H9 (cell line): ENCODE measurements around the gene CERS2. TPM values are rescaled to one million over a fixed set of nuclear protein-coding genes. Genes with fewer than 3 reads are reported as not detected.

Experiments
- DNase-seq: peaks from one replicate; pipeline ENCODE4 v3.0.0-alpha.2; 2017
- H2AFZ ChIP-seq: one replicate; pipeline ENCODE4 v1.6.1; 2013; ENCODE audit warnings: mild to moderate bottlenecking, low read length, control low read depth, moderate library complexity
- H2AK5ac ChIP-seq: 2 replicates; pipeline ENCODE4 v1.6.1; 2013; ENCODE audit warnings: low read length, control low read depth, mixed read lengths; ENCODE audit not compliant: insufficient read length
- H2BK120ac ChIP-seq: one replicate; pipeline ENCODE4 v1.6.1; 2013; ENCODE audit warnings: low read depth, mild to moderate bottlenecking, low read length, control low read depth, inconsistent platforms; ENCODE audit not compliant: poor library complexity, severe bottlenecking
- H2BK12ac ChIP-seq: 2 replicates; pipeline ENCODE4 v1.6.1; 2013; ENCODE audit warnings: low read length, control low read depth, mixed read lengths, low read depth; ENCODE audit not compliant: insufficient read length
- H2BK15ac ChIP-seq: 2 replicates; pipeline ENCODE4 v1.6.1; 2013; ENCODE audit warnings: low read depth, low read length, control low read depth
- H2BK20ac ChIP-seq: one replicate; pipeline ENCODE4 v1.6.1; 2013; ENCODE audit warnings: low read depth, mild to moderate bottlenecking, low read length, control low read depth, inconsistent platforms; ENCODE audit not compliant: poor library complexity, severe bottlenecking
- H2BK5ac ChIP-seq: 2 replicates; pipeline ENCODE4 v1.6.1; 2013; ENCODE audit warnings: low read length, control low read depth, mixed read lengths; ENCODE audit not compliant: insufficient read length
- H3K14ac ChIP-seq: 2 replicates; pipeline ENCODE4 v1.6.1; 2013; ENCODE audit warnings: low read length, control low read depth; ENCODE audit not compliant: insufficient read depth
- H3K18ac ChIP-seq: 2 replicates; pipeline ENCODE4 v1.6.1; 2013; ENCODE audit warnings: low read depth, mild to moderate bottlenecking, mixed read lengths, low read length, control low read depth; ENCODE audit not compliant: insufficient read length
- H3K23ac ChIP-seq: 2 replicates; pipeline ENCODE4 v1.6.1; 2013; ENCODE audit warnings: low read length, control low read depth, mixed read lengths, low read depth; ENCODE audit not compliant: insufficient read length
- H3K23me2 ChIP-seq: 2 replicates; pipeline ENCODE4 v1.6.1; 2013; ENCODE audit warnings: low read depth, mild to moderate bottlenecking, mixed read lengths, low read length, control low read depth; ENCODE audit not compliant: insufficient read length, poor library complexity, severe bottlenecking
- H3K27ac ChIP-seq: 2 replicates; pipeline ENCODE4 v1.5.1; 2013; ENCODE audit warnings: low read length, control low read depth, mixed read lengths, low read depth; ENCODE audit not compliant: insufficient read length
- H3K27me3 ChIP-seq: 2 replicates; pipeline ENCODE4 v1.6.1; 2013; ENCODE audit warnings: low read length, control low read depth, inconsistent platforms; ENCODE audit not compliant: insufficient read depth
- H3K4ac ChIP-seq: 2 replicates; pipeline ENCODE4 v1.6.1; 2013; ENCODE audit warnings: low read depth, mild to moderate bottlenecking, control low read depth, inconsistent platforms, low read length, moderate library complexity
- H3K4me1 ChIP-seq: 2 replicates; pipeline ENCODE4 v1.6.1; 2013; ENCODE audit warnings: low read length, control low read depth, inconsistent platforms; ENCODE audit not compliant: insufficient read depth
- H3K4me2 ChIP-seq: 2 replicates; pipeline ENCODE4 v1.6.1; 2013; ENCODE audit warnings: low read length, control low read depth, mixed read lengths; ENCODE audit not compliant: insufficient read length, insufficient read depth
- H3K56ac ChIP-seq: 2 replicates; pipeline ENCODE4 v1.6.1; 2013; ENCODE audit warnings: low read depth, mild to moderate bottlenecking, mixed read lengths, low read length, control low read depth; ENCODE audit not compliant: insufficient read length
- H3K79me1 ChIP-seq: 2 replicates; pipeline ENCODE4 v1.6.1; 2013; ENCODE audit warnings: low read depth, mild to moderate bottlenecking, moderate library complexity, low read length, control low read depth, inconsistent platforms; ENCODE audit not compliant: insufficient read depth, poor library complexity, severe bottlenecking
- H3K79me2 ChIP-seq: 2 replicates; pipeline ENCODE4 v1.6.1; 2013; ENCODE audit warnings: low read length, control low read depth, inconsistent platforms; ENCODE audit not compliant: insufficient read depth
- H3K9ac ChIP-seq: 2 replicates; pipeline ENCODE4 v1.6.1; 2013; ENCODE audit warnings: low read length, control low read depth, mixed read lengths; ENCODE audit not compliant: insufficient read length; ENCODE audit errors: extremely low read depth
- H3K9me3 ChIP-seq: one replicate; pipeline ENCODE4 v1.6.1; 2013; ENCODE audit warnings: low read depth, low read length, inconsistent platforms; ENCODE audit not compliant: control insufficient read depth
- H3T11ph ChIP-seq: one replicate; pipeline ENCODE4 v1.6.1; 2013; ENCODE audit warnings: mild to moderate bottlenecking, low read length, control low read depth, inconsistent platforms
- H4K20me1 ChIP-seq: one replicate; pipeline ENCODE4 v1.6.1; 2013; ENCODE audit not compliant: control insufficient read depth, insufficient read length, insufficient read depth
- H4K5ac ChIP-seq: 2 replicates; pipeline ENCODE4 v1.6.1; 2013; ENCODE audit warnings: low read depth, mild to moderate bottlenecking, mixed read lengths, low read length, control low read depth; ENCODE audit not compliant: insufficient read length
- H4K8ac ChIP-seq: replicated peaks from 2 replicates; pipeline ENCODE4 v1.6.1; 2013; ENCODE audit warnings: low read length, control low read depth, mixed read lengths, low read depth; ENCODE audit not compliant: insufficient read length
- H4K91ac ChIP-seq: 2 replicates; pipeline ENCODE4 v1.6.1; 2013; ENCODE audit warnings: low read depth, mild to moderate bottlenecking, moderate library complexity, mixed read lengths, low read length, control low read depth; ENCODE audit not compliant: insufficient read length
- H3K27ac Mint-ChIP-seq, 3 experiments: 2 replicates in 2 of 3; 3 replicates in 1 of 3; pipeline ENCODE4 v1.8.0; 2020 to 2021; ENCODE audit warnings: mixed read lengths in 3 of 3, mild to moderate bottlenecking in 1 of 3, moderate library complexity in 1 of 3
- H3K27me3 Mint-ChIP-seq: 2 replicates; pipeline ENCODE4 v1.8.0; 2021; ENCODE audit warnings: low read depth, mild to moderate bottlenecking, moderate library complexity, mixed read lengths
- H3K36me3 Mint-ChIP-seq, 3 experiments: 2 replicates in 2 of 3; 3 replicates in 1 of 3; pipeline ENCODE4 v1.8.0; 2020 to 2021; ENCODE audit warnings: low read depth in 3 of 3, mixed read lengths in 3 of 3; ENCODE audit not compliant: insufficient read depth in 1 of 3
- H3K4me1 Mint-ChIP-seq, 2 experiments: 2 replicates each; pipeline ENCODE4 v1.8.0; 2020; ENCODE audit warnings: mixed read lengths in 2 of 2
- H3K4me3 Mint-ChIP-seq, 2 experiments: 2 replicates in 1 of 2; 3 replicates in 1 of 2; pipeline ENCODE4 v1.8.0; 2020 to 2021; ENCODE audit warnings: mild to moderate bottlenecking in 2 of 2, mixed read lengths in 2 of 2, moderate library complexity in 1 of 2
- H3K9me3 Mint-ChIP-seq, 2 experiments: 2 replicates in 1 of 2; 3 replicates in 1 of 2; pipeline ENCODE4 v1.8.0; 2020; ENCODE audit warnings: mild to moderate bottlenecking in 2 of 2, mixed read lengths in 2 of 2, moderate library complexity in 1 of 2
- WGBS: extraction: QIAGEN DNeasy Blood & Tissue Kit; methylation state at CpG from one replicate; pipeline ENCODE4 v1.1.7; 2013; ENCODE audit warnings: missing lambda C conversion rate, low lambda C conversion rate, mixed read lengths; ENCODE audit not compliant: insufficient read length; ENCODE audit errors: extremely low coverage; 5-methylcytosine and 5-hydroxymethylcytosine counted together
- total RNA-seq: library from RNA; stranded (reverse); gene quantifications from 2 replicates; pipeline ENCODE4 v1.2.1, GENCODE V29; 2021
- TF ChIP-seq, protein P1 (sequence below): fragments of 200-600 bp; sonication (generic); conservative IDR thresholded peaks from 3 replicates; pipeline ENCODE4 v1.8.0; 2021; ENCODE audit warnings: antibody characterized with exemption, mild to moderate bottlenecking

CERS2 gene
- total RNA-seq, 1 experiment from 2014 or later = 201 TPM

GRCh38 chr1:151012684-151013471, 38.2 kb upstream of the CERS2 start:
- H3K27ac ChIP-seq = no peak overlapping the region
- H3K9ac ChIP-seq = no peak overlapping the region
- no peak overlapping the region for H3K18ac ChIP-seq

More at GRCh38 chr1:151012684-151013471, 38.2 kb upstream of the CERS2 start:
- Mint-ChIP-seq H3K27me3 (no peaks in the 10 kb centered on the region), H3K4me1 (peaks cover 9 to 12% of the 10 kb centered on the region in 2 experiments), H3K4me3 (no peak overlapping the region), H3K27ac (no peak overlapping the region), H3K36me3 (peaks cover 0 to 2% (median 0%) of the 10 kb centered on the region in 3 experiments; a peak in 1 of 7 replicates), H3K9me3 (no peaks in the 10 kb centered on the region; a peak in 2 of 5 replicates)
- Histone ChIP-seq H2BK20ac (no peak overlapping the region), H2BK15ac (no peak overlapping the region), H3K79me1 (no peaks in the 10 kb centered on the region), H2BK5ac (no peak overlapping the region), H2AFZ (no peak overlapping the region), H3K9me3 (no peaks in the 10 kb centered on the region), H2BK120ac (no peak overlapping the region), H3K4me1 (peaks cover 1% of the 10 kb centered on the region; the same call in 1 of the 2 replicates), H4K91ac (no peak overlapping the region), H3K4ac (no peak overlapping the region), H3K23me2 (peaks cover 9% of the 10 kb centered on the region), H2AK5ac (no peak overlapping the region), H3K79me2 (no peaks in the 10 kb centered on the region; the same call in 1 of the 2 replicates), H3T11ph (no peak overlapping the region), H2BK12ac (no peak overlapping the region), H4K20me1 (no peaks in the 10 kb centered on the region), H3K4me2 (no peak overlapping the region), H4K5ac (no peak overlapping the region), H3K56ac (no peak overlapping the region), H3K27me3 (no peaks in the 10 kb centered on the region), H4K8ac (no peak overlapping the region), H3K14ac (no peak overlapping the region), H3K23ac (no peak overlapping the region)
- no CpG with 5 or more reads among the region's 14 CpGs for WGBS
- TF ChIP-seq, protein P1, sequence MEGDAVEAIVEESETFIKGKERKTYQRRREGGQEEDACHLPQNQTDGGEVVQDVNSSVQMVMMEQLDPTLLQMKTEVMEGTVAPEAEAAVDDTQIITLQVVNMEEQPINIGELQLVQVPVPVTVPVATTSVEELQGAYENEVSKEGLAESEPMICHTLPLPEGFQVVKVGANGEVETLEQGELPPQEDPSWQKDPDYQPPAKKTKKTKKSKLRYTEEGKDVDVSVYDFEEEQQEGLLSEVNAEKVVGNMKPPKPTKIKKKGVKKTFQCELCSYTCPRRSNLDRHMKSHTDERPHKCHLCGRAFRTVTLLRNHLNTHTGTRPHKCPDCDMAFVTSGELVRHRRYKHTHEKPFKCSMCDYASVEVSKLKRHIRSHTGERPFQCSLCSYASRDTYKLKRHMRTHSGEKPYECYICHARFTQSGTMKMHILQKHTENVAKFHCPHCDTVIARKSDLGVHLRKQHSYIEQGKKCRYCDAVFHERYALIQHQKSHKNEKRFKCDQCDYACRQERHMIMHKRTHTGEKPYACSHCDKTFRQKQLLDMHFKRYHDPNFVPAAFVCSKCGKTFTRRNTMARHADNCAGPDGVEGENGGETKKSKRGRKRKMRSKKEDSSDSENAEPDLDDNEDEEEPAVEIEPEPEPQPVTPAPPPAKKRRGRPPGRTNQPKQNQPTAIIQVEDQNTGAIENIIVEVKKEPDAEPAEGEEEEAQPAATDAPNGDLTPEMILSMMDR = no peak
- no peak for DNase-seq
